HL-60 (cell line): ENCODE data around the gene ABCD3.

ENCODE experiments used
- CTCF ChIP-seq: IDR thresholded peaks from one replicate; pipeline ENCODE4 v1.5.1; 2011; ENCODE audit warnings: low read length, control low read depth, inconsistent platforms; ENCODE audit not compliant: insufficient read depth
- GABPA ChIP-seq: IDR thresholded peaks from 2 replicates; pipeline ENCODE4 v1.6.1; 2012; ENCODE audit warnings: low read depth
- POLR2AphosphoS5 ChIP-seq: IDR thresholded peaks from 2 replicates; pipeline ENCODE4 v1.6.1; 2012; ENCODE audit warnings: low read depth

GRCh38 chr1:94529416-94529815, 111.2 kb downstream of the ABCD3 start:
- TF ChIP-seq POLR2AphosphoS5 (no peak), CTCF (no peak), GABPA (no peak)
